EH (cell line): ENCODE measurements around the gene C1orf210.

Experiments used
- DNase-seq: peaks from one replicate; pipeline ENCODE4 v3.0.0-alpha.2; 2015; ENCODE audit warnings: low read depth

Gene C1orf210

DNA sequence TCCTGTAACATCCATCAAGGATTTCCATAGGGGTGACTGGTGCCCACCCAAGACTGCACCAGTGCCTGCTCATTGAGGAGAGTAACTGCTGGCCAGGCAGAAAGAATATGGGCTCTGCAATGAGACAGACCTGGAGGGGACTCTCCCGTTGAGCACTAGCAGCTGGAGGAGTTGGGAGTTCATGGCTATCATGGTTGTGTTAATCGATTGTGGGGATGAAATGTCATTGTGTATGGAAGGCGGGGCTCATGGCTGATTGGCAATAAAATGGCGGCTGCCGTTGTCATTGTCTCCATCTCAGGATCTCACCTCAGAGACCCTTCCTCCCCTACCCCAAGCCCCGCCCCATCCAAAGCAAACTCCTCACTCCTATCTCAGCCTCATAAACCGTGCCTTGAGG is 11.7 kb downstream of the C1orf210 start:
- DNase-seq = no peak

DNA sequence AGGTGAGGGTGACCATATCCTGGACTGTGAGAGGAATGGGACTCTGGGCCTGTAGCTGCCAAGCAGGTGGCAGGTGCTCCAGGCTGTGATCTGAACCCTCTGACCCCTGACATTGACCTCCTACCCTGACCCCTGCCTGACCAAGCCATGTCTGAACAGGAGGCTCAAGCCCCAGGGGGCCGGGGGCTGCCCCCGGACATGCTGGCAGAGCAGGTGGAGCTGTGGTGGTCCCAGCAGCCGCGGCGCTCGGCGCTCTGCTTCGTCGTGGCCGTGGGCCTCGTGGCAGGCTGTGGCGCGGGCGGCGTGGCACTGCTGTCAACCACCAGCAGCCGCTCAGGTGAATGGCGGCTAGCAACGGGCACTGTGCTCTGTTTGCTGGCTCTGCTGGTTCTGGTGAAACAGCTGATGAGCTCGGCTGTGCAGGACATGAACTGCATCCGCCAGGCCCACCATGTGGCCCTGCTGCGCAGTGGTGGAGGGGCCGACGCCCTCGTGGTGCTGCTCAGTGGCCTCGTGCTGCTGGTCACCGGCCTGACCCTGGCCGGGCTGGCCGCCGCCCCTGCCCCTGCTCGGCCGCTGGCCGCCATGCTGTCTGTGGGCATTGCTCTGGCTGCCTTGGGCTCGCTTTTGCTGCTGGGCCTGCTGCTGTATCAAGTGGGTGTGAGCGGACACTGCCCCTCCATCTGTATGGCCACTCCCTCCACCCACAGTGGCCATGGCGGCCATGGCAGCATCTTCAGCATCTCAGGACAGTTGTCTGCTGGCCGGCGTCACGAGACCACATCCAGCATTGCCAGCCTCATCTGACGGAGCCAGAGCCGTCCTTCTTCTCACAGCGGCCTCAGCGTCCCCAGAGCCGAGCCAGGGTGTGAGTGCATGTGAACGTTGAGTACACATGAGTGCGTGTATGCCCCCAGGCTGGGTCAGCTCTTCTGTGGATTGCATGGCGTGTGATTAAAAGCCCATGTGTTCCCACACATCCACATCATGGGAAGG is 12.5 kb downstream of the C1orf210 start:
- no peak for DNase-seq

- no peak for DNase-seq
Measured at GRCh38 chr1:43272161-43272560, 13.2 kb downstream of the C1orf210 start.

GRCh38 chr1:43271186-43272118 is 13.9 kb downstream of the C1orf210 start:
- no peak for DNase-seq

DNA sequence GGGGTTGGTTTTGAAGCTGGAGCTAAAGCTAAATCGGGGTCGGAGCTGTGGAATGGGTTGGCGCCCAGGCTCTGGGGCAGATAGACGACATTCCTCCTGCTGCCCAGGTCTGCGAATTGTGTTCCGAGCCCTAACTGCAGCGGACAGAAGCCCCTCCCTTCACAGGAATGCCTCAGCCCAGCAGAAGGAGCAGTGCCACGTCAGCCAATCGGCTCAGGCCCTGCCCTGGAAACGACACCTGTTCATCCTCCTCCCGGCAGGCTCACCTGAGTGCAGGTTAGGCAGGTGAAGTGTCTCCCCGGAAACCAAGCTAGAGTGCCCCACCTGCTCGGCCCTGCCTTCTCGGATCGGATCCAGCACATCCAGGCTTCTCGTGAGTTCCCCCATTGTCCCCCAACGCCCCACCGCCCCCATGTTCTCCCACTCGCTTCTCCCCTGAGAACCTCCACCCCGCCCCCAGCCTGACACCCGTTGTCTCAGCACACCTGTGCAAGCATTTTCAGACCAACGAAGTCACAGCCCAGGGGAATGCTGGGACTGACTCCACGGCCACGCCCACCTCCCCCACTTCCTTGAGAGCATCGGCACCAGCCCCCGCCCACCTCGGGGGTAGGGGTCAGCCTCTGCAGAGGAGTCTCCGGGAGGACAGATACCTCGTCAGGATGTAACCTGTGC is 14.8 kb downstream of the C1orf210 start:
- DNase-seq = no peak

DNA sequence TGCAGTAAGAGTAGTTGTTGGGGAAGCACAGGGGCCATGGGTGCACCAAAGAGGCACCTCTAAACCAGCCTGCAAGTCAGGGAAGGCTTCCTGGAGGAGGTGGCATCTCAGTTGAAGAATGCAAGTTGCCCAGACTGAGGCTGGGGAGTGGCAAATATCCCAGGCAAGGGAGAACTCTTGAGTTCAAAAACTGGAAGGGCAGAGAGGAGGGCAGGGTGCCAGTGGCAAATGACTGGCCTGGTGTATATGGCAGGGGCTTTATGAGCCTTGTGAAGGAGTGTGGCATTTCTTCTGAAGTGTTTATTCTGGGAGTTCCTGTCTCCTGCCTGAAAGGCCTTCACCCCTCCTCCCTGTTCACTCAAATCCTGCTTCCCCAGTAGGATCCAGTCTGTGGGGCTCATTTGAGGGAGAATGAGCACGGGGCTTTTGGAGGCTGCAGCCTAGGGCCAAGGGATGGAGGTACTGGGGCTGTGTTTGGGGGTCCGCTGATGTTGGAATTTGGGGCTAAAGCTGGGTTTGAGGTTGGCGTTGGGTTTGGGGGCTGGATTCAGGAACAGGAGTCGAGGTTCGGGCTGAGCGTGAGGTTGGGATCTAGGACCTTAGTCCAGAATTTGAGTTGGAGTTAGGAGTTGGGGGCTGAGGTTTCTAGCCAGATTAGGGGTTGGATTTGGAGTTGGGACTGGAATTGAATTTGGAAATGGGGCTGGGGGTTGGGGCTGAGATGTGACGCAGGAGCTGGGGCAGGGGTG is 15.6 kb downstream of the C1orf210 start, which contains the start of gene TMEM125:
Gene TMEM125, plus strand, starts transcription at position 357 of the 749 bp plus-strand sequence. CDS start 2,740 bp downstream, outside the sequence.
- no peak for DNase-seq

DNA sequence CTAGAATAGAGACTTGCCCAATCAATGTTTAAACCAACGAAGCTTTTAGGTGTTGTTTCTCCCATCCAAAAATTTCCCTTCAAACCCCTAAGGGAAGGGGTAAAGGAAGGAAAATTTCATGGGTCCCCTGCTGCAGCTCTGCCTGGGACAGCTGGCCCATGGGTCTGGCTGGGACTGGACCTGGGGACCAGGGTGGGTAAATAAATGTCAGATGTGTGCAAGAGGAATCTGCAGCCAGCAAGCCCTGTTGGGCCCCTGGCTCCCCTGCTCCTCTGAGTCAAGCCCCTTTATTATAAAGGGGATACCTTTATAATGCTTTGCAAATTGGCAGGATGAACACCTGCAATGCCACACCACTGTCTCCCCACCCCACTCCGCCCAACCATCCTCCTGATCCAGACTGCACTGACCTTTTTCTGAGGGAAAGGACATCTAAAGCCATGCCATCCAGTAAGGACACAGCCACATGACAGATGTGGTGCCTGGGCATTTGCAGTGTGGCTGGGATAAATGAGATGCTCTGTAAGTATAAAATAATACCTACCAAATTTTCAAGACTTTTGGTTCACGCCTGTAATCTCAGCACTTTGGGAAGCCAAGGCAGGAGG is 17.5 kb downstream of the C1orf210 start:
- DNase-seq = no peak

GRCh38 chr1:43267291-43267805 is 18.0 kb downstream of the C1orf210 start:
- peak; percentile 91 for DNase-seq

DNA sequence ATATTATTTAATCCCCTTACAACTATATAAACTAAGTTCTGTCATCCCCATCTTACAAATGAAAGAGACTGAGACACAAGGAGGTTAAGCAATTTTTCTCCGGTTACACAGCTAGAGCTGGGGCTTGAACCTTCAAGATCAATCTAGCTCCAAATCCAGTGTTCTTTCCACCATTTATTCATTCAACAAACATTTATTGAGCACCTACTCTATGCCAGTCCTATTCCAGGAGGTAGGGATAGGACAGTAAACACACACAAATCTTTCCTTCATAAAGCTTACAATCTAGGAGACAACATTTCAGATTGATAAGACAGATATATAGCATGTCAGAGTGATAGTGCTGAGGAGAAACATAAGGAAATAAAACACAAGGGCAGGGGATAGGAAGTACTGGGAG is 18.5 kb downstream of the C1orf210 start:
- DNase-seq = no peak

DNA sequence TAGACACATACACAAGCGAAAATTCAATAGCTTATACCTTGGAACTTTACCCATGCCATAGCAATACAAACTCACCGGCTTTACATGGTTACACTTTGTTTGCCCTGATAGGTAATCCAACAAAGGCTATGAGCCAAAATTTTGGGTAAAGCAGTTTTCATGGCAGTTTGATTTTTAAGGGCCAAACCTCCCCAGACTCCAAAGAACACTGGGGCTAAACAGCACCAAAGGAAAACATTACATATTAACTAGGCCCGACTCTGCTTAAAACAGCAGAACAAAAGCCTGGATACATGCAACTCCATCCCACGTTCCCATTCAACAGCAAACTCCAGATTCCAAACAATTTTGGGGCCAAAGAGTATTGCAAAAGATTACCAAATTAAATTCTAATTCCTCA is 19.9 kb downstream of the C1orf210 start:
- DNase-seq = no peak

DNA sequence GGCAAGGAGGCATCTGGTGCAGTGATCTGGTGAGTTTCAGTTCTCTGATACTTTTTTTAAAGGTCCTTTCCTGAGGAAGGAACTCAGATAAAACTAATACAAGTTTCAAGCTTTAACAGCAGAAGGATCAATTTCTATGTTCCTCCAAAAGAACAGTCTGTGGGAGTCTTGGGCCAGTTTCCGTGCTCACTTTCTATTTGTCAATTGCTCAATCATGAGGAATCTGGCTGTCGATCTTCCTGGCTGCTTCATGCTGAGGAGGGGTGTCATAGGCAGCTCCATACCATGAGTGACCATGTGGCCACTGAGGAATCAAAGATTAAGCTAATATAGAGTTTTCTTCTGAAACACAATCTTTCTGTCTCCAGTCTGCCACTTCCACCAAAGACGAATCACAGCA is 27.0 kb downstream of the C1orf210 start:
- DNase-seq = no peak

DNA sequence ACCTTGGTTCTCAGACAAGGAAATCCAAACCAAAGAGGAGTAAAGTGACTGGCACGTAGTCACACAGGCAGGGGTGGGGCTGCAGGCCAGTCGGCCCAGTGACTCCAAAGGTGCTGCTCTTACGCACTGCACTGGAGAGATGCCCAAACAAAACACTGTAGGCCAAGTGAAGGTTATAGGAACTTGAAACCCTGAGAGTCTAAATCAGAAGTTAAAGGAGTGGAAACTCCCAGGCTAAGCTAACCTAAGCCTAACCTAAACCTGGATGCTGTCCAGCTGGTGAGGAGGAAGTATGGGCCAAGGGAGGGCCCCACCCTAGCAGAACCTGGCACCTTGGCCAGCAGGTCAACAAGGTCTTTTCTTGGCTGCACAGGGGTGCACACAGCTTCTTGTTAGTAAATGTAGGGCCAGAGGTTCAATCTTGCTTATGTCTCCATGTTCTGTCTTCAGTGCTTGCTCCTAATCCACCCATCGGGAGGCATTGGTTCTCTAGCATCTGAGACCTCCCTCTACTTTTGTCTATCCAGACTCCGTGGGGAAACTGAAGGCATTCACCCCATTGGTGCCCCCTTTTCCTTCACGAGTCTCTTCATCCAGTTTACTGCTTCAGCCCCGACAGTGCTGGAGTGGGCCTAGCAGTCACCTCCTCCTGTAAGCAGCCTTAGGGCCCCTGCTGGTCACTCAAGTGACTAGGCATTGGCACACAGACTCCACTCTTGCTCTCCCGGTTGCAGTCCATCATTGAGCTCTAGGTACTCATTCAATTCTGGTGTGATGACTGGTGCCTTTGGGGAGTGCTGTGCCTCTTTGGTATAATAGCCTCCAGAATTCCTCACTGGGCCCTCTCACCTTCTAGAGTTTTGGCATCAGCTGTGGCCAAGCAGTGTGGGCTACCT is 28.5 kb downstream of the C1orf210 start:
- no peak for DNase-seq

- DNase-seq = no peak
Measured at GRCh38 chr1:43255438-43256210, 29.8 kb downstream of the C1orf210 start.

GRCh38 chr1:43253876-43254275 is 31.5 kb downstream of the C1orf210 start:
- DNase-seq = no peak

DNA sequence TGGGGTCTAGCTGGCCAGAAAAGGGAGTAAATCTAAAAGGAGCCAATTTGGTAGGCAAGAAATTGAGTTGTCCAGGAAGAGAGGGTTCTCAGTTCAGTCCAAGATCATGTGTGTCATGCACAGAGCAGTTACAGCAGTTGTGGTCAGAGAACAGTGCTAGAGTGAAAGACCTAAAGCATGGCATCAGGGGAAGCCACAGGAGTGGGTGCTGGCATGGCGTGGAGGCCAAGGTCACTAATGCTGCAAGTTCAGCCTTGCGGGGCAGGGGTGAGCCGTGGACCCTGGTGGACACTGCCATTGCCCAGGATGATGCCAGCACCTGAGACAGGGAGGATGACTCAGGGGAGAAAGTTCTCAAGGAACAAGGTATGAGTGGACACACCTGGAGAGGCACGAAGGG is 32.2 kb downstream of the C1orf210 start:
- DNase-seq = no peak

GRCh38 chr1:43252225-43252624 is 33.2 kb downstream of the C1orf210 start:
- DNase-seq = no peak

DNA sequence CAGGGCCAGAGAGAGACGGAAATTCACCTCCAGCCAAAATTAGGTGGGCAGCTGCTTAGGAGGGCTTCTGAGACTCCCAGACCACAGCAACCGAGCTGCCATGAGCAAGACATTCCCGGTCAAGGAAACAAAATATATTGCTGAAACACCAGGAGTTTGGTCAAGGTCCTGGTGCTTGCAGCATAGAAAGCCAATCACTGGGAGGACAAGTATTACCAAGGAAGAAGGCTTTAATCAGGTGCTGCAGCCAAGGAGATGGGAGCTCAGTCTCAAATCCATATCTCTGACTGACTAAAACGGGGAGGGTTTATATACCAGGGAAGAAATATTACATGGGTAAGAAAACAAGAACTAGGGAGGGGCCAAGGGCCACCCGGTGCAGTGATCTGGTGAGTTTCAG is 34.4 kb downstream of the C1orf210 start:
- DNase-seq = no peak

DNA sequence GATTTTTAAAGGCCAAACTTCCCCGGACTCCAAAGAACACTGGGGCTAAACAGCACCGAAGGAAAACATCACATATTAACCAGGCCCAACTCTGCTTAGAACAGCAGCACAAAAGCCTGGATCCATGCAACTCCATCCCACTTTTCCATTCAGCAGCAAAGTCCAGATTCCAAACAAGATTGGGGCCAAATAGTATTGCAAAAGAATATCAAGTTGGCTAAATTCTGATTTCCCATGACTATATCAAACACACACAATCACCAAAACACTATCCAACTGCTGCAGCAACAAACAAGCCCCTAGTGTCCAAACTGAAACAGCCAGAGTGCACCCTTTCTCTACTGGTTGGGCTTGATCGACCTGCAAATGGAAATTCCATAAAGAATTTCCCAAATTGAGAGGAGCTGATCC is 35.0 kb downstream of the C1orf210 start:
- DNase-seq = no peak
